ENCODE results near the gene LRRTM4.

LRRTM4 gene

DNA sequence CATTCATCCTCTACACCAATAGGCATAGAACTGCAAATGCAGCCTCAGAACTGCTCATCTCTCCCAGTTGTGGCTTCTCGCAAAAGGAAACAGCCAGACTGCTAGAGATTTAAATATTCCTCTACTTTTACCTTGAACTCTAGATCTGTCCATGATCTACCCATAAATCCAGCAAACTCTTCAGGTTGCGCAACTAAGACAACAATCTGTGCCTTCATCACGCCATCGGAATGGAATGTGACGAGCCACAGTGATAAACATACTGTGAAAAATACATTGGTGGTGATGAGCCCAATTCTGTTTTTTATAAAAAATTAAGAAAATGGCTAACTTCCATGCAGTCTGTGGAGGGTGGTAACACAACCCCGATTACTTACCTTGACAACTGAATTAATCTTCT lies 626.7 kb downstream of the LRRTM4 start:
- no peak for ATAC-seq
- TF ChIP-seq ESRRG (CRISPR knock-in tag; IDR thresholded peaks at IDR 0.05), result no peak
- no peak for TF ChIP-seq TOX (CRISPR knock-in tag; IDR thresholded peaks at IDR 0.05; ENCODE audit: borderline replicate concordance)
- TF ChIP-seq GLIS3 (CRISPR knock-in tag; IDR thresholded peaks at IDR 0.05), result no peak

DNA sequence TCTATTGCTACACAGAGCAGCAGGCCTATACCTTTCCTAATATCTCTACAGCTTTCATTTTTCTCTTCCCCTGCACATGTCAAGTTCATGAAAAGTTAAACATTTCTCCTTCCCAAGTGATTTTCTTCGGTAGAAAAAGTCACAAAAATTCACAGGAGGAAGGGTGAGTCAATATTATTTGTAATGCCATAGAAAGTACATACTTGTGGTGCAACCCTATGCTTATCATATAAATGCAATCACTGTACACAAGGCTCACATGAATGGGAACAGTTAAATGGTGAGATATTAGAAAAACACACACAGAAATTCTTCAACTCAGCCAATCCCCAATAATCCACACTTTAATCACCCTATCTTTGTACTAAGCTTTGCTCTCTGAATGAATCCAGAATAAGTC lies 651.6 kb downstream of the LRRTM4 start:
- no peak for TF ChIP-seq ISL1 (CRISPR knock-in tag; IDR thresholded peaks at IDR 0.05)
- TF ChIP-seq GLIS3 (CRISPR knock-in tag; IDR thresholded peaks at IDR 0.05), result no peak
- TF ChIP-seq ZNF565 (CRISPR knock-in tag; conservative IDR thresholded peaks at IDR 0.05; ENCODE audit: low read depth), result no peak
- TF ChIP-seq ZNF8 (CRISPR knock-in tag; IDR thresholded peaks at IDR 0.05), result no peak
- no peak for TF ChIP-seq SNAI2 (CRISPR knock-in tag; IDR thresholded peaks at IDR 0.05)
- TF ChIP-seq BACH2 (CRISPR knock-in tag; IDR thresholded peaks at IDR 0.05; ENCODE audit: borderline replicate concordance), result no peak
- TF ChIP-seq ZNF70 (CRISPR knock-in tag; IDR thresholded peaks at IDR 0.05), result no peak
- ATAC-seq, result no peak

DNA sequence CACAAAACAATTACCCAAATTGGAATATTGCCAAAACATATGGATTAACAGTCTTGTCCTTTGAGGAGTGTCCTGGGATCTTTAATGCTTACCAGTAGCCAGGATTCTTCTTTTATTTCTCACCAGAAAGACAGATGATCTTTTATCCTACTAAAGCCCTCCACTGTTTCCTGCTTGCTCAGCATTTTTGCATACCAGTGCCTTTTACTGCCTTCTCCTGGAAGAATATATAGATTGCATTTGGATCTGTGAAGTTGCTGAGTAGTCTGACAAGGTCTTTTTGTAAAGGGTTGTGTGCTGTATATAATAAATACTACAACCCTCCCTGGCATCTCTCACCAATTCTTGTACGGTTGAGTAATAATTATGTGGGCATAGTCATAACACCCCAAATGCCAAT lies 652.2 kb downstream of the LRRTM4 start:
- ATAC-seq, result no peak
- TF ChIP-seq ZNF8 (CRISPR knock-in tag; IDR thresholded peaks at IDR 0.05) (no peak), ISL1 (CRISPR knock-in tag; IDR thresholded peaks at IDR 0.05) (no peak), RARB (CRISPR knock-in tag; IDR thresholded peaks at IDR 0.05) (no peak), GLIS3 (CRISPR knock-in tag; IDR thresholded peaks at IDR 0.05) (no peak), ZFP30 (CRISPR knock-in tag; IDR thresholded peaks at IDR 0.05) (no peak), BACH2 (CRISPR knock-in tag; IDR thresholded peaks at IDR 0.05; ENCODE audit: borderline replicate concordance) (no peak), SNAI2 (CRISPR knock-in tag; IDR thresholded peaks at IDR 0.05) (no peak), PPARA (CRISPR knock-in tag; IDR thresholded peaks at IDR 0.05; ENCODE audit: borderline replicate concordance) (no peak), ZNF565 (CRISPR knock-in tag; conservative IDR thresholded peaks at IDR 0.05; ENCODE audit: low read depth) (no peak)
- TF ChIP-seq, protein P1, sequence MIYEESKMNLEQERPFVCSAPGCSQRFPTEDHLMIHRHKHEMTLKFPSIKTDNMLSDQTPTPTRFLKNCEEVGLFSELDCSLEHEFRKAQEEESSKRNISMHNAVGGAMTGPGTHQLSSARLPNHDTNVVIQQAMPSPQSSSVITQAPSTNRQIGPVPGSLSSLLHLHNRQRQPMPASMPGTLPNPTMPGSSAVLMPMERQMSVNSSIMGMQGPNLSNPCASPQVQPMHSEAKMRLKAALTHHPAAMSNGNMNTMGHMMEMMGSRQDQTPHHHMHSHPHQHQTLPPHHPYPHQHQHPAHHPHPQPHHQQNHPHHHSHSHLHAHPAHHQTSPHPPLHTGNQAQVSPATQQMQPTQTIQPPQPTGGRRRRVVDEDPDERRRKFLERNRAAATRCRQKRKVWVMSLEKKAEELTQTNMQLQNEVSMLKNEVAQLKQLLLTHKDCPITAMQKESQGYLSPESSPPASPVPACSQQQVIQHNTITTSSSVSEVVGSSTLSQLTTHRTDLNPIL (CRISPR knock-in tag; IDR thresholded peaks at IDR 0.05; ENCODE audit: low read depth), result no peak
- TF ChIP-seq, protein P2, sequence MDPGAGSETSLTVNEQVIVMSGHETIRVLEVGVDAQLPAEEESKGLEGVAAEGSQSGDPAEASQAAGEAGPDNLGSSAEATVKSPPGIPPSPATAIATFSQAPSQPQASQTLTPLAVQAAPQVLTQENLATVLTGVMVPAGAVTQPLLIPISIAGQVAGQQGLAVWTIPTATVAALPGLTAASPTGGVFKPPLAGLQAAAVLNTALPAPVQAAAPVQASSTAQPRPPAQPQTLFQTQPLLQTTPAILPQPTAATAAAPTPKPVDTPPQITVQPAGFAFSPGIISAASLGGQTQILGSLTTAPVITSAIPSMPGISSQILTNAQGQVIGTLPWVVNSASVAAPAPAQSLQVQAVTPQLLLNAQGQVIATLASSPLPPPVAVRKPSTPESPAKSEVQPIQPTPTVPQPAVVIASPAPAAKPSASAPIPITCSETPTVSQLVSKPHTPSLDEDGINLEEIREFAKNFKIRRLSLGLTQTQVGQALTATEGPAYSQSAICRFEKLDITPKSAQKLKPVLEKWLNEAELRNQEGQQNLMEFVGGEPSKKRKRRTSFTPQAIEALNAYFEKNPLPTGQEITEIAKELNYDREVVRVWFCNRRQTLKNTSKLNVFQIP (CRISPR knock-in tag; IDR thresholded peaks at IDR 0.05; ENCODE audit: borderline replicate concordance, low read depth), result no peak

DNA sequence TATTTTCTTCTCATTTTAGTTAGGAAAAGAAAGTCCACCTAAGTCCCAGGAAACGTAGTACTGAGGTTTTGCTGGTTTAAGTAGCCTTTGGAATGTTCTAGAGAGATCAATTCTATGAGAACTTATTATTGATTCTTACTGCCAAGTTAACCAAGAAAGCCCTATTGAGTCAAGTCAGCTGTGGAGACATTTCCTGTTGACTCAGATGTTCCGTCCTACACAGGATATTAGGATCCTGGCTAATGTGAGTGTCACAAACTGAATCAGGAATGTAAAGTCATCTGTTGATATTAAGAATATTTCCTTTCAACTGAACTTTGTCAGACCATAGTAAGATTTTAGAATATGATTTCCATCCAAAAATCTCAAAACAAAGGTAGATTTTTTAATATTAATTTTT lies 654.3 kb downstream of the LRRTM4 start:
- TF ChIP-seq ZC3H10 (CRISPR knock-in tag; IDR thresholded peaks at IDR 0.05) (no peak), OSR1 (CRISPR knock-in tag; IDR thresholded peaks at IDR 0.05) (no peak), SNAI2 (CRISPR knock-in tag; IDR thresholded peaks at IDR 0.05) (no peak), ZFP3 (CRISPR knock-in tag; IDR thresholded peaks at IDR 0.05) (no peak), ZNF70 (CRISPR knock-in tag; IDR thresholded peaks at IDR 0.05) (no peak), ZNF565 (CRISPR knock-in tag; conservative IDR thresholded peaks at IDR 0.05; ENCODE audit: low read depth) (no peak), BACH2 (CRISPR knock-in tag; IDR thresholded peaks at IDR 0.05; ENCODE audit: borderline replicate concordance) (no peak)
- TF ChIP-seq, protein P3, sequence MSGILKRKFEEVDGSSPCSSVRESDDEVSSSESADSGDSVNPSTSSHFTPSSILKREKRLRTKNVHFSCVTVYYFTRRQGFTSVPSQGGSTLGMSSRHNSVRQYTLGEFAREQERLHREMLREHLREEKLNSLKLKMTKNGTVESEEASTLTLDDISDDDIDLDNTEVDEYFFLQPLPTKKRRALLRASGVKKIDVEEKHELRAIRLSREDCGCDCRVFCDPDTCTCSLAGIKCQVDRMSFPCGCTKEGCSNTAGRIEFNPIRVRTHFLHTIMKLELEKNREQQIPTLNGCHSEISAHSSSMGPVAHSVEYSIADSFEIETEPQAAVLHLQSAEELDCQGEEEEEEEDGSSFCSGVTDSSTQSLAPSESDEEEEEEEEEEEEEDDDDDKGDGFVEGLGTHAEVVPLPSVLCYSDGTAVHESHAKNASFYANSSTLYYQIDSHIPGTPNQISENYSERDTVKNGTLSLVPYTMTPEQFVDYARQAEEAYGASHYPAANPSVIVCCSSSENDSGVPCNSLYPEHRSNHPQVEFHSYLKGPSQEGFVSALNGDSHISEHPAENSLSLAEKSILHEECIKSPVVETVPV (CRISPR knock-in tag; IDR thresholded peaks at IDR 0.05), result no peak
- TF ChIP-seq, protein P4, sequence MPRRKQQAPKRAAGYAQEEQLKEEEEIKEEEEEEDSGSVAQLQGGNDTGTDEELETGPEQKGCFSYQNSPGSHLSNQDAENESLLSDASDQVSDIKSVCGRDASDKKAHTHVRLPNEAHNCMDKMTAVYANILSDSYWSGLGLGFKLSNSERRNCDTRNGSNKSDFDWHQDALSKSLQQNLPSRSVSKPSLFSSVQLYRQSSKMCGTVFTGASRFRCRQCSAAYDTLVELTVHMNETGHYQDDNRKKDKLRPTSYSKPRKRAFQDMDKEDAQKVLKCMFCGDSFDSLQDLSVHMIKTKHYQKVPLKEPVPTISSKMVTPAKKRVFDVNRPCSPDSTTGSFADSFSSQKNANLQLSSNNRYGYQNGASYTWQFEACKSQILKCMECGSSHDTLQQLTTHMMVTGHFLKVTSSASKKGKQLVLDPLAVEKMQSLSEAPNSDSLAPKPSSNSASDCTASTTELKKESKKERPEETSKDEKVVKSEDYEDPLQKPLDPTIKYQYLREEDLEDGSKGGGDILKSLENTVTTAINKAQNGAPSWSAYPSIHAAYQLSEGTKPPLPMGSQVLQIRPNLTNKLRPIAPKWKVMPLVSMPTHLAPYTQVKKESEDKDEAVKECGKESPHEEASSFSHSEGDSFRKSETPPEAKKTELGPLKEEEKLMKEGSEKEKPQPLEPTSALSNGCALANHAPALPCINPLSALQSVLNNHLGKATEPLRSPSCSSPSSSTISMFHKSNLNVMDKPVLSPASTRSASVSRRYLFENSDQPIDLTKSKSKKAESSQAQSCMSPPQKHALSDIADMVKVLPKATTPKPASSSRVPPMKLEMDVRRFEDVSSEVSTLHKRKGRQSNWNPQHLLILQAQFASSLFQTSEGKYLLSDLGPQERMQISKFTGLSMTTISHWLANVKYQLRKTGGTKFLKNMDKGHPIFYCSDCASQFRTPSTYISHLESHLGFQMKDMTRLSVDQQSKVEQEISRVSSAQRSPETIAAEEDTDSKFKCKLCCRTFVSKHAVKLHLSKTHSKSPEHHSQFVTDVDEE (CRISPR knock-in tag; IDR thresholded peaks at IDR 0.05), result no peak
- ATAC-seq, result no peak

DNA sequence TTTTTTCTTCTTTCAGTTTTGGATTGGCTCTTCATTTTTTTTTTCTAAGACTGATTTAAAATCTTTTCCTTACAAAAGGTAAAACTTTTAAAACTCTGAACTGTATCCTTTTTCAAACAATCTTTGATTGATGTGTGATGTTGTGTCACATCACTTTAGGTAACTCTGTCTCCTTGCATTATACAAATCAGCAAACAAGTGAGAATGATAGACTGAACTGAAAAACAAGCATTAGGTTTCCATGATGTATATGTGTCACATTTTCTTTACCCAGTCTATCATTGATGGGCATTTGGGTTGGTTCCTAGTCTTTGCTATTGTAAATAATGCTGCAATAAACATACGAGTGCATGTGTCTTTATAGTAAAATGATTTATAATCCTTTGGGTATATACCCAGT lies 655.7 kb downstream of the LRRTM4 start:
- TF ChIP-seq ISL1 (CRISPR knock-in tag; IDR thresholded peaks at IDR 0.05) (no peak), ZFP3 (CRISPR knock-in tag; IDR thresholded peaks at IDR 0.05) (no peak), ESRRG (CRISPR knock-in tag; IDR thresholded peaks at IDR 0.05) (no peak), RARB (CRISPR knock-in tag; IDR thresholded peaks at IDR 0.05) (no peak)
- no peak for ATAC-seq
